Measurements from ENCODE around the gene CD82. TPM values are rescaled to one million over a fixed set of nuclear protein-coding genes. Genes with fewer than 3 reads are reported as not detected.
A peak's percentile ranks its signal among the peaks of the same experiment; 100 is the strongest.

CD82 gene
- total RNA-seq, 3 donors from 2014 or later (not counting 1 experiment from before 2014, with no cell fraction given), result 11.6 to 42.1 (median 13.0) TPM

- H3K4me3 Mint-ChIP-seq, result no peak overlapping the region
Observed at GRCh38 chr11:44571871-44572270, 6.4 kb downstream of the CD82 start.

GRCh38 chr11:44572436-44572835, 7.0 kb downstream of the CD82 start:
- Histone ChIP-seq H3K4me3 (ENCODE audit: low read length) (no peak overlapping the region), H3K27me3 (ENCODE audit: control insufficient read depth, insufficient read depth, low read length) (no peaks in the 10 kb centered on the region), H3K9me3 (ENCODE audit: control insufficient read depth, insufficient read depth, low read length) (no peaks in the 10 kb centered on the region), H3K27ac (ENCODE audit: low read length) (no peak overlapping the region), H3K36me3 (ENCODE audit: control insufficient read depth, insufficient read depth, low read length) (no peaks in the 10 kb centered on the region), H3K4me1 (ENCODE audit: control insufficient read depth, insufficient read depth, low read length) (peaks cover 76% of the 10 kb centered on the region)
- Mint-ChIP-seq H3K4me3 (no peak overlapping the region), H3K9me3 (no peaks in the 10 kb centered on the region), H3K27ac (peak overlapping the region in 1 of 2 donors; percentile 14), H3K4me1 (peaks cover 42 to 61% of the 10 kb centered on the region in 2 donors), H3K27me3 (ENCODE audit: low read depth in 2 of 2) (peaks cover 0 to 3% of the 10 kb centered on the region in 2 donors), H3K36me3 (no peaks in the 10 kb centered on the region)
- ATAC-seq, result no peak
- TF ChIP-seq, protein P1, sequence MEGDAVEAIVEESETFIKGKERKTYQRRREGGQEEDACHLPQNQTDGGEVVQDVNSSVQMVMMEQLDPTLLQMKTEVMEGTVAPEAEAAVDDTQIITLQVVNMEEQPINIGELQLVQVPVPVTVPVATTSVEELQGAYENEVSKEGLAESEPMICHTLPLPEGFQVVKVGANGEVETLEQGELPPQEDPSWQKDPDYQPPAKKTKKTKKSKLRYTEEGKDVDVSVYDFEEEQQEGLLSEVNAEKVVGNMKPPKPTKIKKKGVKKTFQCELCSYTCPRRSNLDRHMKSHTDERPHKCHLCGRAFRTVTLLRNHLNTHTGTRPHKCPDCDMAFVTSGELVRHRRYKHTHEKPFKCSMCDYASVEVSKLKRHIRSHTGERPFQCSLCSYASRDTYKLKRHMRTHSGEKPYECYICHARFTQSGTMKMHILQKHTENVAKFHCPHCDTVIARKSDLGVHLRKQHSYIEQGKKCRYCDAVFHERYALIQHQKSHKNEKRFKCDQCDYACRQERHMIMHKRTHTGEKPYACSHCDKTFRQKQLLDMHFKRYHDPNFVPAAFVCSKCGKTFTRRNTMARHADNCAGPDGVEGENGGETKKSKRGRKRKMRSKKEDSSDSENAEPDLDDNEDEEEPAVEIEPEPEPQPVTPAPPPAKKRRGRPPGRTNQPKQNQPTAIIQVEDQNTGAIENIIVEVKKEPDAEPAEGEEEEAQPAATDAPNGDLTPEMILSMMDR (IDR thresholded peaks at IDR 0.05), result no peak
- DNase-seq, result no peak
- WGBS (ENCODE audit: insufficient coverage), result 97% methylated on average over 7 of the region's 7 CpGs
- intact Hi-C loops (cut with micrococcal nuclease), result no loop called here

More at GRCh38 chr11:44571871-44572270, 6.4 kb downstream of the CD82 start:
- H3K36me3 Mint-ChIP-seq, result no peaks in the 10 kb centered on the region
- Histone ChIP-seq H3K9me3 (ENCODE audit: control insufficient read depth, insufficient read depth, low read length) (no peaks in the 10 kb centered on the region), H3K27me3 (ENCODE audit: control insufficient read depth, insufficient read depth, low read length) (no peaks in the 10 kb centered on the region), H3K27ac (ENCODE audit: low read length) (no peak overlapping the region), H3K4me1 (ENCODE audit: control insufficient read depth, insufficient read depth, low read length) (peaks cover 76% of the 10 kb centered on the region), H3K36me3 (ENCODE audit: control insufficient read depth, insufficient read depth, low read length) (no peaks in the 10 kb centered on the region), H3K4me3 (ENCODE audit: low read length) (no peak overlapping the region)
- DNase-seq (no peak), ATAC-seq (no peak)
- H3K27ac Mint-ChIP-seq, result no peak overlapping the region
- intact Hi-C loops (cut with micrococcal nuclease), result no loop called here
- TF ChIP-seq, protein P1 (IDR thresholded peaks at IDR 0.05), result no peak
- peaks cover 48 to 62% of the 10 kb centered on the region in 2 donors for H3K4me1 Mint-ChIP-seq
- 57% methylated on average over 2 of the region's 2 CpGs for WGBS (ENCODE audit: insufficient coverage)
- H3K27me3 Mint-ChIP-seq (ENCODE audit: low read depth in 2 of 2), result peaks cover 0 to 5% of the 10 kb centered on the region in 2 donors
- H3K9me3 Mint-ChIP-seq, result no peaks in the 10 kb centered on the region

DNA sequence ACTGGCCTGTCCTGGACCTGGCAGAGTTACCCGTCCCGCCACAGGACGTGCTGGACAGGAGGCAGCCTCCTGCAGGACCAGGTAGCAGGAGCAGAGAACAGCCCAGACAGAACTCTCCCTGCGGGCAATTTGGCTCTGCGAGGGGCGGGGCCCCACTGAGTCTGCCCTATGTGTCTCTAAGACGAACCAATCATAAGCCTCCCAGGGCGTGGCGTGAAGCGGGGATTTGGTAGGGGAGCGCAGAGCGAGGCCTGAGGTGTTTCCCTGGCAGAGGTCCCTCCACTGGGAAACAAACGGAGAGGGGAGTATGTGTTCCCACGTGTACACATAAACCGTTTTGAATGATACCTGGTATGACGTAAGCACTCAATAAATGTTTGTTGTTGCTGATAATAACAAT, 7.4 kb downstream of the CD82 start:
- 97% methylated on average over 13 of the region's 16 CpGs for WGBS (ENCODE audit: insufficient coverage)
- TF ChIP-seq, protein P1 (IDR thresholded peaks at IDR 0.05), result no peak
- no peaks in the 10 kb centered on the region for H3K36me3 Mint-ChIP-seq
- H3K4me1 ChIP-seq (ENCODE audit: control insufficient read depth, insufficient read depth, low read length), result peaks cover 76% of the 10 kb centered on the region
- H3K27me3 ChIP-seq (ENCODE audit: control insufficient read depth, insufficient read depth, low read length), result no peaks in the 10 kb centered on the region
- H3K4me3 ChIP-seq (ENCODE audit: low read length), result no peak overlapping the region
- intact Hi-C loops (cut with micrococcal nuclease), result no loop called here
- no peak overlapping the region for H3K4me3 Mint-ChIP-seq
- DNase-seq (no peak), ATAC-seq (no peak)
- peaks cover 38 to 57% of the 10 kb centered on the region in 2 donors for H3K4me1 Mint-ChIP-seq
- H3K27ac Mint-ChIP-seq, result peak overlapping the region in 1 of 2 donors; percentile 14
- H3K9me3 Mint-ChIP-seq, result no peaks in the 10 kb centered on the region
- H3K9me3 ChIP-seq (ENCODE audit: control insufficient read depth, insufficient read depth, low read length), result no peaks in the 10 kb centered on the region
- no peaks in the 10 kb centered on the region for H3K36me3 ChIP-seq (ENCODE audit: control insufficient read depth, insufficient read depth, low read length)
- no peaks in the 10 kb centered on the region for H3K27me3 Mint-ChIP-seq (ENCODE audit: low read depth in 2 of 2)
- no peak overlapping the region for H3K27ac ChIP-seq (ENCODE audit: low read length)

GRCh38 chr11:44573333-44573732, 7.9 kb downstream of the CD82 start:
- peak overlapping the region; percentile 78 to 80 for H3K27ac Mint-ChIP-seq
- no peaks in the 10 kb centered on the region for H3K9me3 ChIP-seq (ENCODE audit: control insufficient read depth, insufficient read depth, low read length)
- WGBS (ENCODE audit: insufficient coverage), result 74% methylated on average over 3 of the region's 3 CpGs
- no peak for DNase-seq
- no peak overlapping the region for H3K4me3 Mint-ChIP-seq
- peaks cover 36 to 53% of the 10 kb centered on the region in 2 donors for H3K4me1 Mint-ChIP-seq
- intact Hi-C loops (cut with micrococcal nuclease), result no loop called here
- no peaks in the 10 kb centered on the region for H3K36me3 ChIP-seq (ENCODE audit: control insufficient read depth, insufficient read depth, low read length)
- ATAC-seq, result no peak
- no peaks in the 10 kb centered on the region for H3K9me3 Mint-ChIP-seq
- H3K27me3 ChIP-seq (ENCODE audit: control insufficient read depth, insufficient read depth, low read length), result no peaks in the 10 kb centered on the region
- H3K4me1 ChIP-seq (ENCODE audit: control insufficient read depth, insufficient read depth, low read length), result peaks cover 76% of the 10 kb centered on the region
- no peak overlapping the region for H3K27ac ChIP-seq (ENCODE audit: low read length)
- H3K4me3 ChIP-seq (ENCODE audit: low read length), result no peak overlapping the region
- TF ChIP-seq, protein P1 (IDR thresholded peaks at IDR 0.05), result no peak
- no peaks in the 10 kb centered on the region for H3K27me3 Mint-ChIP-seq (ENCODE audit: low read depth in 2 of 2)
- no peaks in the 10 kb centered on the region for H3K36me3 Mint-ChIP-seq

All from natural killer cell (primary cell).